Nephron progenitor cell (in vitro differentiated cells): ENCODE data around the gene KLHL15.

Experiments used
- DNase-seq: peaks from one replicate; pipeline ENCODE4 v3.0.0; 2021
- H3K27ac Mint-ChIP-seq: 2 replicates; pipeline ENCODE4 v1.8.0; 2021; ENCODE audit warnings: mild to moderate bottlenecking, moderate library complexity, mixed read lengths
- H3K27me3 Mint-ChIP-seq: 2 replicates; pipeline ENCODE4 v1.8.0; 2021; ENCODE audit warnings: mild to moderate bottlenecking, low read depth, mixed read lengths; ENCODE audit not compliant: poor library complexity
- H3K36me3 Mint-ChIP-seq: 2 replicates; pipeline ENCODE4 v1.8.0; 2021; ENCODE audit warnings: low read depth, mixed read lengths
- H3K4me1 Mint-ChIP-seq: 2 replicates; pipeline ENCODE4 v1.8.0; 2021; ENCODE audit warnings: mixed read lengths
- H3K4me3 Mint-ChIP-seq: 2 replicates; pipeline ENCODE4 v1.8.0; 2021; ENCODE audit warnings: mild to moderate bottlenecking, moderate library complexity, mixed read lengths
- H3K9me3 Mint-ChIP-seq: 2 replicates; pipeline ENCODE4 v1.8.0; 2021; ENCODE audit warnings: mild to moderate bottlenecking, moderate library complexity, mixed read lengths
- TF ChIP-seq, protein P1 (sequence below): fragments of 200-600 bp; sonication (generic); IDR thresholded peaks from 2 replicates; pipeline ENCODE4 v1.5.0; 2021; ENCODE audit warnings: antibody characterized with exemption

KLHL15 gene

DNA sequence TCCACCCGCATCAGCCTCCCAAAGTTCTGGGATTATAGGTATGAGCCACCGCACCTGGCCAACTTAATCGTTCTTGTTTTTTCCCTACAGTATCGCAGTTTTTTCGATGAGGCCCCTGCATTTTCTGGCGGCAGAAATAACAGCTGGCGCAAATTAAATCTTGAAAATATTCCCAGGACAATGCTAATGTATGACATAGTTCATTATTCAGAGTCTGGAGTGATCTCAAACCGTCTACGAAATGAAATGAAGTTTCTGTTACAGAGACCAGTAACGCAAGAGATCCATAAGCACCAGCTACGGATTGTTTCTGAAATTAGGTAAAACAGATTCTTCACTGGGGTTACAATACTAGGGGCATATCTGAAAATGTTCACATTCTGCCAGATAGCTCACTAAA is 91.9 kb downstream of the KLHL15 start:
- no peaks in the 10 kb centered on the region for H3K9me3 Mint-ChIP-seq
- H3K4me1 Mint-ChIP-seq: no peaks in the 10 kb centered on the region
- H3K27me3 Mint-ChIP-seq: peaks cover 4% of the 10 kb centered on the region
- no peak overlapping the region for H3K4me3 Mint-ChIP-seq
- TF ChIP-seq, protein P1, sequence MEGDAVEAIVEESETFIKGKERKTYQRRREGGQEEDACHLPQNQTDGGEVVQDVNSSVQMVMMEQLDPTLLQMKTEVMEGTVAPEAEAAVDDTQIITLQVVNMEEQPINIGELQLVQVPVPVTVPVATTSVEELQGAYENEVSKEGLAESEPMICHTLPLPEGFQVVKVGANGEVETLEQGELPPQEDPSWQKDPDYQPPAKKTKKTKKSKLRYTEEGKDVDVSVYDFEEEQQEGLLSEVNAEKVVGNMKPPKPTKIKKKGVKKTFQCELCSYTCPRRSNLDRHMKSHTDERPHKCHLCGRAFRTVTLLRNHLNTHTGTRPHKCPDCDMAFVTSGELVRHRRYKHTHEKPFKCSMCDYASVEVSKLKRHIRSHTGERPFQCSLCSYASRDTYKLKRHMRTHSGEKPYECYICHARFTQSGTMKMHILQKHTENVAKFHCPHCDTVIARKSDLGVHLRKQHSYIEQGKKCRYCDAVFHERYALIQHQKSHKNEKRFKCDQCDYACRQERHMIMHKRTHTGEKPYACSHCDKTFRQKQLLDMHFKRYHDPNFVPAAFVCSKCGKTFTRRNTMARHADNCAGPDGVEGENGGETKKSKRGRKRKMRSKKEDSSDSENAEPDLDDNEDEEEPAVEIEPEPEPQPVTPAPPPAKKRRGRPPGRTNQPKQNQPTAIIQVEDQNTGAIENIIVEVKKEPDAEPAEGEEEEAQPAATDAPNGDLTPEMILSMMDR: no peak
- H3K36me3 Mint-ChIP-seq: no peaks in the 10 kb centered on the region
- no peak for DNase-seq
- H3K27ac Mint-ChIP-seq: no peak overlapping the region
